K562 (cell line): Measurements from ENCODE around the gene SLC16A5. TPM values are rescaled to one million over a fixed set of nuclear protein-coding genes. Genes with fewer than 3 reads are reported as not detected.

Source experiments
- ATF4 ChIP-seq: fragments of 450-650 bp; formaldehyde crosslinking; IDR thresholded peaks from 2 replicates; pipeline ENCODE4 v1.4.0; 2022; ENCODE audit warnings: mild to moderate bottlenecking, moderate library complexity
- DIDO1 ChIP-seq: fragments of 450-650 bp; IDR thresholded peaks from 2 replicates; pipeline ENCODE4 v1.6.1; 2016; ENCODE audit warnings: low read depth, missing biosample characterization, missing genetic modification characterization
- FOXA3 ChIP-seq, 2 experiments: fragments of 450-650 bp in 1 of 2; sonication (generic) in 1 of 2; formaldehyde crosslinking; IDR thresholded peaks in 1 of 2; conservative IDR thresholded peaks in 1 of 2; 2 replicates each; pipeline versions ENCODE4 v1.4.0 to v1.8.0; 2020 to 2022; ENCODE audit warnings: mild to moderate bottlenecking in 2 of 2, missing genetic modification reagents in 1 of 2
- GATAD2A ChIP-seq: fragments of 450-650 bp; IDR thresholded peaks from 2 replicates; pipeline ENCODE4 v1.6.1; 2017
- HLTF ChIP-seq: fragments of 450-650 bp; IDR thresholded peaks from 2 replicates; pipeline ENCODE4 v1.6.1; 2016
- HMBOX1 ChIP-seq: sonication (generic); IDR thresholded peaks from 2 replicates; pipeline ENCODE4 v1.6.1; 2016
- HNRNPH1 ChIP-seq: fragments of 200-400 bp; formaldehyde crosslinking; optimal IDR thresholded peaks from 2 replicates; pipeline ENCODE3; 2017; ENCODE audit warnings: low read depth, mild to moderate bottlenecking, low read length, moderate library complexity
- PBX2 ChIP-seq, 2 experiments: IDR thresholded peaks in 1 of 2; conservative IDR thresholded peaks in 1 of 2; 2 replicates each; pipeline ENCODE4 v1.6.1; 2016; ENCODE audit warnings: low read depth in 2 of 2, mild to moderate bottlenecking in 1 of 2, missing compliant biosample characterization in 1 of 2, missing genetic modification characterization in 1 of 2, moderate library complexity in 1 of 2
- PCBP2 ChIP-seq: fragments of 200-400 bp; formaldehyde crosslinking; IDR thresholded peaks from 2 replicates; pipeline ENCODE4 v1.6.1; 2018; ENCODE audit warnings: low read length, low read depth, mild to moderate bottlenecking, moderate library complexity; ENCODE audit not compliant: poor library complexity, severe bottlenecking
- SOX6 ChIP-seq: fragments of 450-650 bp; IDR thresholded peaks from 2 replicates; pipeline ENCODE4 v1.6.1; 2014; ENCODE audit warnings: mild to moderate bottlenecking
- THRAP3 ChIP-seq: fragments of 450-650 bp; IDR thresholded peaks from 2 replicates; pipeline ENCODE4 v1.6.1; 2016; ENCODE audit warnings: mild to moderate bottlenecking, inconsistent platforms, borderline replicate concordance
- TSHZ1 ChIP-seq: fragments of 250-450 bp; sonication (Bioruptor Pico); IDR thresholded peaks from 2 replicates; pipeline ENCODE4 v1.4.0; 2020; ENCODE audit warnings: mild to moderate bottlenecking, moderate library complexity
- polyA plus RNA-seq, 8 experiments: library from polyadenylated mRNA; depleted of rRNA in 4 of 8; stranded (reverse) in 5 of 8; unstranded in 3 of 8; fragments of >200 nt; fragmentation: Nextera tagmentation in 2 of 8; fragmentation: Illumina TruSeq in 1 of 8; extraction: Ambion mirVana in 2 of 8; extraction: Trizol in 1 of 8; gene quantifications; 2 replicates each; pipeline versions ENCODE4 v1.2.1 to v1.2.3, GENCODE V29; 2011 to 2014; ENCODE audit warnings: inconsistent platforms in 1 of 8, missing spikeins in 1 of 8
- total RNA-seq, 7 experiments: library from RNA; depleted of rRNA in 6 of 7; stranded (reverse); fragments of >200 nt in 6 of 7; fragmentation: Illumina TruSeq in 2 of 7; extraction: Trizol in 2 of 7; gene quantifications; 2 replicates each; pipeline versions ENCODE4 v1.2.1 to v1.2.3, GENCODE V29; 2011 to 2021; ENCODE audit warnings: low replicate concordance in 1 of 7
- TF ChIP-seq, protein P1 (sequence below): fragments of 250-450 bp; sonication (Bioruptor Pico); IDR thresholded peaks from 2 replicates; pipeline ENCODE4 v1.5.0; 2021
- TF ChIP-seq, protein P2 (sequence below): sonication (generic); formaldehyde crosslinking; IDR thresholded peaks from 2 replicates; pipeline ENCODE4 v1.8.0; 2022; ENCODE audit warnings: mild to moderate bottlenecking, missing genetic modification reagents

SLC16A5 gene
- total and polyA plus RNA-seq, 9 of the 15 experiments (the other 6 are each of a cell fraction or from before 2014, with no cell fraction given), result 0.06 to 2.6 (median 0.91) TPM

DNA sequence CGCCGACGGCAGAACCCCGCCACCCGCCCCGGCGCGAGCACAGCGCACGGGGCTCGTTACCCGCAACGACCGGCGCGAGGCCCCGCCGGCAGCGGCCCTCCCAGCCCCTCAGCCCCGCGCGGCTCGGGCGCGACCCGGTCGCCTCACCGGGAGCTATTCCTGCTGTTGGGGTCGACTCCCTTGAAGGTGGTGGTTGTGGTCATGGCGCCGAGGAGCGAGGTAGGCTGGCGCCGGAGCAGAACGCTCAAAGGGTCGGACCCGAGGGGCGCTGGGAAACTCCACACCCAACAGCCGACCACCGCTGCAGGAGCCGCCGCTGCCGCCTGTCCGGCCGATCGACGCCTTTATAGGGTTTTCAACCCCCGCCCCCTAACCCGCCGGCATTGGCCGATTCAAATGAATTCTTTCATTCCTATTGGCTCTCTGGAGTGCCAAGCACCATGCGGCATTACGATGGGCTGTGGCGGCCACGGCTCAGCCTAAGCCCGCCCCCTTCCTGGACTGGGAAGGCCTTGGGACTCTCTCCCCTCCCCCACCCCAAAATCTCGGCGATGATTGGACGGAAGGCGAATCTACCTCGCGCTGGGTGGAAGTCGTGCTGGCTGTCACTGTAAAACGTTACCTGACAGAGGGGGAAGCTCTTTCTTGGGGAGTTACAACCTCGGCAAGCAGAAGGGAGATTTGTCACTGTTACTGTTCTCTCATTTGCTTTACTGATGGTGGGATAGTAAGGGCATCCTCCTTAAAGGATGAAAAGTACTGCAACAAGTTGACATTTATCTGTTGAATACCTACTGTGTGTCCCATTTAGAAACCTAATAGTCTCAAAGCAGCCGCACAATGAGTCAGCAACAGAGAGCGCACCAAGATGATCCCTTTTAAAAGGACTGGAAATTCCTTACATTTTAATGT, 66.7 kb downstream of the SLC16A5 start, which contains the start of gene JPT1 (continued):
- TF ChIP-seq ATF4 (CRISPR knock-in tag) (0 out of 2 replicates have a peak, but pooled peaks have one; percentile 32), PBX2 (CRISPR knock-in tag; IDR thresholded peaks at IDR 0.05; ENCODE audit: low read depth) (peak; percentile 80), PBX2 (tag; conservative IDR thresholded peaks at IDR 0.05; ENCODE audit: low read depth) (peak; percentile 99), GATAD2A (no peak), DIDO1 (tag) (no peak), THRAP3 (no peak), HMBOX1 (no peak), FOXA3 (CRISPR knock-in tag; conservative IDR thresholded peaks at IDR 0.05 in 1 of 2, IDR thresholded peaks at IDR 0.05 in 1 of 2) (no peak), TSHZ1 (CRISPR knock-in tag) (no peak), HLTF (no peak), PCBP2 (no peak), SOX6 (no peak; the same call in 1 of the 2 replicates), HNRNPH1 (no peak)
- TF ChIP-seq, protein P1, sequence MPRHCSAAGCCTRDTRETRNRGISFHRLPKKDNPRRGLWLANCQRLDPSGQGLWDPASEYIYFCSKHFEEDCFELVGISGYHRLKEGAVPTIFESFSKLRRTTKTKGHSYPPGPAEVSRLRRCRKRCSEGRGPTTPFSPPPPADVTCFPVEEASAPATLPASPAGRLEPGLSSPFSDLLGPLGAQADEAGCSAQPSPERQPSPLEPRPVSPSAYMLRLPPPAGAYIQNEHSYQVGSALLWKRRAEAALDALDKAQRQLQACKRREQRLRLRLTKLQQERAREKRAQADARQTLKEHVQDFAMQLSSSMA (CRISPR knock-in tag), result 0 out of 2 replicates have a peak, but pooled peaks have one; percentile 20
- TF ChIP-seq, protein P2, sequence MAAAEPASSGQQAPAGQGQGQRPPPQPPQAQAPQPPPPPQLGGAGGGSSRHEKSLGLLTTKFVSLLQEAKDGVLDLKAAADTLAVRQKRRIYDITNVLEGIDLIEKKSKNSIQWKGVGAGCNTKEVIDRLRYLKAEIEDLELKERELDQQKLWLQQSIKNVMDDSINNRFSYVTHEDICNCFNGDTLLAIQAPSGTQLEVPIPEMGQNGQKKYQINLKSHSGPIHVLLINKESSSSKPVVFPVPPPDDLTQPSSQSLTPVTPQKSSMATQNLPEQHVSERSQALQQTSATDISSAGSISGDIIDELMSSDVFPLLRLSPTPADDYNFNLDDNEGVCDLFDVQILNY (CRISPR knock-in tag), result no peak
